Heart left ventricle (tissue), 13 donors: Measurements from ENCODE around the gene SBSN.
A peak's percentile ranks its signal among the peaks of the same experiment; 100 is the strongest.

Experiments
- POLR2A ChIP-seq, 2 donors: fragments of 450-650 bp; IDR thresholded peaks; one replicate each; pipeline ENCODE4 v1.6.1; 2017; ENCODE audit warnings: antibody characterized with exemption in 2 of 2, mild to moderate bottlenecking in 2 of 2, moderate library complexity in 2 of 2
- TF ChIP-seq, protein P1 (sequence below), 12 donors: fragments of 200-600 bp; sonication (generic) in 4 of 12; IDR thresholded peaks; one replicate each; pipeline versions ENCODE4 v1.5.0 to v1.8.0; 2018 to 2022; ENCODE audit warnings: antibody characterized with exemption in 12 of 12, mild to moderate bottlenecking in 5 of 12
- donor health status: ischemic (EF 13 %, LVEDD 7.1; RV severe dilation, severe dysfunction).
- donor health status: DM: no; HTN: yes; CAD: no.
- donor health status: DM: no; HTN: no; CAD: no.
- donor health status: ischemic (EF 25% LVEDD 6.9; RV normal size, moderate dysfunction).
- donor health status: ischemic (EF 25% LVEDD 5.7; RV mildly dilated, moderate dysfunction).
- donor health status: ischemic (EF 35%, LVEDD 5.7; RV mildly dilated, moderate dysfunction).
- donor health status: nonischemic (EF 11% LVEDD 7.7; RV severe dilation, severe dysfunction).
- donor health status: DM: yes; HTN: yes; CAD: no.
- donor health status: PGD.
- donor health status: ischemic (EF 29% LVEDD 5.4; RV normal size, mild dysfunction).
- donor health status: nonischemic (EF 23%, LVEDD 6.1; RV moderate dilation, normal function).

- TF ChIP-seq, protein P1, sequence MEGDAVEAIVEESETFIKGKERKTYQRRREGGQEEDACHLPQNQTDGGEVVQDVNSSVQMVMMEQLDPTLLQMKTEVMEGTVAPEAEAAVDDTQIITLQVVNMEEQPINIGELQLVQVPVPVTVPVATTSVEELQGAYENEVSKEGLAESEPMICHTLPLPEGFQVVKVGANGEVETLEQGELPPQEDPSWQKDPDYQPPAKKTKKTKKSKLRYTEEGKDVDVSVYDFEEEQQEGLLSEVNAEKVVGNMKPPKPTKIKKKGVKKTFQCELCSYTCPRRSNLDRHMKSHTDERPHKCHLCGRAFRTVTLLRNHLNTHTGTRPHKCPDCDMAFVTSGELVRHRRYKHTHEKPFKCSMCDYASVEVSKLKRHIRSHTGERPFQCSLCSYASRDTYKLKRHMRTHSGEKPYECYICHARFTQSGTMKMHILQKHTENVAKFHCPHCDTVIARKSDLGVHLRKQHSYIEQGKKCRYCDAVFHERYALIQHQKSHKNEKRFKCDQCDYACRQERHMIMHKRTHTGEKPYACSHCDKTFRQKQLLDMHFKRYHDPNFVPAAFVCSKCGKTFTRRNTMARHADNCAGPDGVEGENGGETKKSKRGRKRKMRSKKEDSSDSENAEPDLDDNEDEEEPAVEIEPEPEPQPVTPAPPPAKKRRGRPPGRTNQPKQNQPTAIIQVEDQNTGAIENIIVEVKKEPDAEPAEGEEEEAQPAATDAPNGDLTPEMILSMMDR (IDR thresholded peaks at IDR 0.05): peak in 1 of 12 donors; percentile 7
- no peak for TF ChIP-seq POLR2A (IDR thresholded peaks at IDR 0.05)
These were observed 27.3 kb upstream of the SBSN start for GRCh38 chr19:35555301-35556005.
